ENCODE measurements around the gene SNRPB2. TPM values are rescaled to one million over a fixed set of nuclear protein-coding genes. Genes with fewer than 3 reads are reported as not detected.

SNRPB2 gene
- total and polyA plus RNA-seq, 9 of the 15 experiments (the other 6 are each of a cell fraction or from before 2014, with no cell fraction given), result 40.0 to 131 (median 89.4) TPM

DNA sequence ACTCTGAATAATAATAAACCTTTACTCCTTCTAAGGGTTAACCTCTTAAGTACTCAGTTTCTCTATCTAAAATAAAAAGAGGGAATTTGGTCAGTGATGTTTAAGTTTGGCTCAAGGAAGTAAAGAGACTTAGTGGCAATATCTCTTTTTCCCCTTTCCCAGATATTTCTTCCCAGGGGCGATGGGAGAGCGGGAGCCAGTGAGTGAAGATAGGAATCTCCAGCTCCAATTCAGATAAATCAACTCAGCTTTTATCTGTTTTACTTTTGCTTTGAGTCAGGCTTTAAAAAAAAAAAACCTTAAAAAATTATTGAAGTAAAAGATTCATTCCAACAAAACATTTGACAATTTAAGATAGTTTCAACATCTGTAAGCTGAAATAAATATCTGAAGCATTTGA, 45.4 kb upstream of the SNRPB2 start (continued):
- TF ChIP-seq, protein P1, sequence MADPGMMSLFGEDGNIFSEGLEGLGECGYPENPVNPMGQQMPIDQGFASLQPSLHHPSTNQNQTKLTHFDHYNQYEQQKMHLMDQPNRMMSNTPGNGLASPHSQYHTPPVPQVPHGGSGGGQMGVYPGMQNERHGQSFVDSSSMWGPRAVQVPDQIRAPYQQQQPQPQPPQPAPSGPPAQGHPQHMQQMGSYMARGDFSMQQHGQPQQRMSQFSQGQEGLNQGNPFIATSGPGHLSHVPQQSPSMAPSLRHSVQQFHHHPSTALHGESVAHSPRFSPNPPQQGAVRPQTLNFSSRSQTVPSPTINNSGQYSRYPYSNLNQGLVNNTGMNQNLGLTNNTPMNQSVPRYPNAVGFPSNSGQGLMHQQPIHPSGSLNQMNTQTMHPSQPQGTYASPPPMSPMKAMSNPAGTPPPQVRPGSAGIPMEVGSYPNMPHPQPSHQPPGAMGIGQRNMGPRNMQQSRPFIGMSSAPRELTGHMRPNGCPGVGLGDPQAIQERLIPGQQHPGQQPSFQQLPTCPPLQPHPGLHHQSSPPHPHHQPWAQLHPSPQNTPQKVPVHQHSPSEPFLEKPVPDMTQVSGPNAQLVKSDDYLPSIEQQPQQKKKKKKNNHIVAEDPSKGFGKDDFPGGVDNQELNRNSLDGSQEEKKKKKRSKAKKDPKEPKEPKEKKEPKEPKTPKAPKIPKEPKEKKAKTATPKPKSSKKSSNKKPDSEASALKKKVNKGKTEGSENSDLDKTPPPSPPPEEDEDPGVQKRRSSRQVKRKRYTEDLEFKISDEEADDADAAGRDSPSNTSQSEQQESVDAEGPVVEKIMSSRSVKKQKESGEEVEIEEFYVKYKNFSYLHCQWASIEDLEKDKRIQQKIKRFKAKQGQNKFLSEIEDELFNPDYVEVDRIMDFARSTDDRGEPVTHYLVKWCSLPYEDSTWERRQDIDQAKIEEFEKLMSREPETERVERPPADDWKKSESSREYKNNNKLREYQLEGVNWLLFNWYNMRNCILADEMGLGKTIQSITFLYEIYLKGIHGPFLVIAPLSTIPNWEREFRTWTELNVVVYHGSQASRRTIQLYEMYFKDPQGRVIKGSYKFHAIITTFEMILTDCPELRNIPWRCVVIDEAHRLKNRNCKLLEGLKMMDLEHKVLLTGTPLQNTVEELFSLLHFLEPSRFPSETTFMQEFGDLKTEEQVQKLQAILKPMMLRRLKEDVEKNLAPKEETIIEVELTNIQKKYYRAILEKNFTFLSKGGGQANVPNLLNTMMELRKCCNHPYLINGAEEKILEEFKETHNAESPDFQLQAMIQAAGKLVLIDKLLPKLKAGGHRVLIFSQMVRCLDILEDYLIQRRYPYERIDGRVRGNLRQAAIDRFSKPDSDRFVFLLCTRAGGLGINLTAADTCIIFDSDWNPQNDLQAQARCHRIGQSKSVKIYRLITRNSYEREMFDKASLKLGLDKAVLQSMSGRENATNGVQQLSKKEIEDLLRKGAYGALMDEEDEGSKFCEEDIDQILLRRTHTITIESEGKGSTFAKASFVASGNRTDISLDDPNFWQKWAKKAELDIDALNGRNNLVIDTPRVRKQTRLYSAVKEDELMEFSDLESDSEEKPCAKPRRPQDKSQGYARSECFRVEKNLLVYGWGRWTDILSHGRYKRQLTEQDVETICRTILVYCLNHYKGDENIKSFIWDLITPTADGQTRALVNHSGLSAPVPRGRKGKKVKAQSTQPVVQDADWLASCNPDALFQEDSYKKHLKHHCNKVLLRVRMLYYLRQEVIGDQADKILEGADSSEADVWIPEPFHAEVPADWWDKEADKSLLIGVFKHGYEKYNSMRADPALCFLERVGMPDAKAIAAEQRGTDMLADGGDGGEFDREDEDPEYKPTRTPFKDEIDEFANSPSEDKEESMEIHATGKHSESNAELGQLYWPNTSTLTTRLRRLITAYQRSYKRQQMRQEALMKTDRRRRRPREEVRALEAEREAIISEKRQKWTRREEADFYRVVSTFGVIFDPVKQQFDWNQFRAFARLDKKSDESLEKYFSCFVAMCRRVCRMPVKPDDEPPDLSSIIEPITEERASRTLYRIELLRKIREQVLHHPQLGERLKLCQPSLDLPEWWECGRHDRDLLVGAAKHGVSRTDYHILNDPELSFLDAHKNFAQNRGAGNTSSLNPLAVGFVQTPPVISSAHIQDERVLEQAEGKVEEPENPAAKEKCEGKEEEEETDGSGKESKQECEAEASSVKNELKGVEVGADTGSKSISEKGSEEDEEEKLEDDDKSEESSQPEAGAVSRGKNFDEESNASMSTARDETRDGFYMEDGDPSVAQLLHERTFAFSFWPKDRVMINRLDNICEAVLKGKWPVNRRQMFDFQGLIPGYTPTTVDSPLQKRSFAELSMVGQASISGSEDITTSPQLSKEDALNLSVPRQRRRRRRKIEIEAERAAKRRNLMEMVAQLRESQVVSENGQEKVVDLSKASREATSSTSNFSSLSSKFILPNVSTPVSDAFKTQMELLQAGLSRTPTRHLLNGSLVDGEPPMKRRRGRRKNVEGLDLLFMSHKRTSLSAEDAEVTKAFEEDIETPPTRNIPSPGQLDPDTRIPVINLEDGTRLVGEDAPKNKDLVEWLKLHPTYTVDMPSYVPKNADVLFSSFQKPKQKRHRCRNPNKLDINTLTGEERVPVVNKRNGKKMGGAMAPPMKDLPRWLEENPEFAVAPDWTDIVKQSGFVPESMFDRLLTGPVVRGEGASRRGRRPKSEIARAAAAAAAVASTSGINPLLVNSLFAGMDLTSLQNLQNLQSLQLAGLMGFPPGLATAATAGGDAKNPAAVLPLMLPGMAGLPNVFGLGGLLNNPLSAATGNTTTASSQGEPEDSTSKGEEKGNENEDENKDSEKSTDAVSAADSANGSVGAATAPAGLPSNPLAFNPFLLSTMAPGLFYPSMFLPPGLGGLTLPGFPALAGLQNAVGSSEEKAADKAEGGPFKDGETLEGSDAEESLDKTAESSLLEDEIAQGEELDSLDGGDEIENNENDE (IDR thresholded peaks at IDR 0.05; ENCODE audit: low read depth, low read length), result no peak

Measured in K562 (cell line).